GM12878 (cell line): ENCODE results near the gene BBS9. TPM values are rescaled to one million over a fixed set of nuclear protein-coding genes. Genes with fewer than 3 reads are reported as not detected.

Source experiments
- ATAC-seq: fragments of 200-7000 bp; cut with Tn5 transposase; 3 replicates; pipeline ENCODE4 v1.9.1; 2020; ENCODE audit warnings: mild to moderate bottlenecking, moderate library complexity
- BruUV-seq: library from RNA; stranded (reverse); fragments of 400-500 nt; replicated peaks from 2 replicates; lab custom pipeline; 2021; lab: Mats Ljungman, UMichigan
- CTCF ChIA-PET: fragments of 300-600 bp; sonication (Branson Sonifier 250); formaldehyde crosslinking; extraction: SDS; loops from one replicate; lab custom pipeline; 2021; ENCODE audit warnings: inconsistent platforms; lab: Yijun Ruan, JAX
- POLR2A ChIA-PET: fragments of 350-600 bp; formaldehyde crosslinking; extraction: SDS; loops from one replicate; lab custom pipeline; 2021; ENCODE audit warnings: inconsistent platforms; lab: Charles Lee
- RAD21 ChIA-PET: fragments of 300-600 bp; sonication (Branson Sonifier 250); formaldehyde crosslinking; loops from one replicate; lab custom pipeline; 2023; ENCODE audit warnings: antibody characterized with exemption; ENCODE audit not compliant: unreplicated experiment; lab: Charles Lee
- SMC1A ChIA-PET: fragments of 300-600 bp; sonication (Branson Sonifier 250); formaldehyde crosslinking; loops from one replicate; lab custom pipeline; 2023; ENCODE audit not compliant: unreplicated experiment, uncharacterized antibody; lab: Charles Lee
- DNase-seq: peaks from one replicate; pipeline ENCODE4 v3.0.0-alpha.2; 2011; ENCODE audit warnings: low read depth, low spot score
- FAIRE-seq: peaks from 3 replicates; lab custom pipeline; 2011; peaks lifted over from hg19 to GRCh38; lab: Jason Lieb, UNC
- H2AFZ ChIP-seq: 2 replicates; pipeline ENCODE4 v1.6.0; 2011; ENCODE audit warnings: low read depth, low read length, control low read depth; ENCODE audit not compliant: control insufficient read depth
- H3K27ac ChIP-seq: 2 replicates; pipeline ENCODE4 v1.5.1; 2011; ENCODE audit warnings: control low read depth; ENCODE audit not compliant: control insufficient read depth, insufficient read depth
- H3K27me3 ChIP-seq, 2 experiments: replicated peaks in 1 of 2; 2 replicates each; pipeline versions ENCODE4 v1.6.0 to v1.6.1; 2011; ENCODE audit warnings: low read length in 1 of 2; ENCODE audit not compliant: control insufficient read depth in 2 of 2, insufficient read depth in 2 of 2
- H3K36me3 ChIP-seq, 2 experiments: 2 replicates each; pipeline ENCODE4 v1.5.1; 2011; ENCODE audit warnings: low read length in 1 of 2; ENCODE audit not compliant: control insufficient read depth in 2 of 2, insufficient read depth in 2 of 2
- H3K4me1 ChIP-seq: 2 replicates; pipeline ENCODE4 v1.6.1; 2011; ENCODE audit warnings: mild to moderate bottlenecking, low read length, moderate library complexity, mixed read lengths; ENCODE audit not compliant: control insufficient read depth, insufficient read depth
- H3K4me2 ChIP-seq: 2 replicates; pipeline ENCODE4 v1.6.0; 2011; ENCODE audit warnings: control low read depth; ENCODE audit not compliant: control insufficient read depth, insufficient read depth
- H3K4me3 ChIP-seq: fragments of 200-600 bp; sonication (generic); 2 replicates; pipeline ENCODE4 v1.5.1; 2016
- H3K79me2 ChIP-seq: 2 replicates; pipeline ENCODE4 v1.6.0; 2011; ENCODE audit warnings: low read length; ENCODE audit not compliant: control insufficient read depth, insufficient read depth
- H3K9ac ChIP-seq: 2 replicates; pipeline ENCODE4 v1.8.0; 2011; ENCODE audit warnings: low read length, control low read depth, mixed read lengths; ENCODE audit not compliant: control insufficient read depth, insufficient read depth
- H3K9me3 ChIP-seq: replicated peaks from 3 replicates; pipeline ENCODE4 v1.5.1; 2011; ENCODE audit warnings: mild to moderate bottlenecking, low read length; ENCODE audit not compliant: control insufficient read depth, insufficient read depth
- H4K20me1 ChIP-seq: 2 replicates; pipeline ENCODE4 v1.6.0; 2011; ENCODE audit not compliant: control insufficient read depth, insufficient read depth
- FOXK2 ChIP-seq: fragments of 450-650 bp; IDR thresholded peaks from 2 replicates; pipeline ENCODE4 v1.6.1; 2017; ENCODE audit warnings: mild to moderate bottlenecking, moderate library complexity
- HDAC2 ChIP-seq: fragments of 200-600 bp; sonication (generic); IDR thresholded peaks from 2 replicates; pipeline ENCODE4 v1.6.1; 2017
- IKZF2 ChIP-seq, 2 experiments: fragments of 450-650 bp; IDR thresholded peaks; 2 replicates each; pipeline ENCODE4 v1.6.1; 2017; ENCODE audit warnings: mild to moderate bottlenecking in 2 of 2, moderate library complexity in 2 of 2
- MEF2B ChIP-seq: fragments of 450-650 bp; IDR thresholded peaks from 2 replicates; pipeline ENCODE4 v1.6.1; 2018; ENCODE audit warnings: mild to moderate bottlenecking, moderate library complexity; ENCODE audit not compliant: partially characterized antibody, poor library complexity, severe bottlenecking
- NBN ChIP-seq: fragments of 450-650 bp; IDR thresholded peaks from 2 replicates; pipeline ENCODE4 v1.6.1; 2016
- NFXL1 ChIP-seq: fragments of 450-650 bp; IDR thresholded peaks from 2 replicates; pipeline ENCODE4 v1.6.1; 2017; ENCODE audit warnings: antibody characterized with exemption, mild to moderate bottlenecking, borderline replicate concordance
- NRF1 ChIP-seq: conservative IDR thresholded peaks from 2 replicates; pipeline ENCODE4 v1.6.1; 2011; ENCODE audit warnings: mild to moderate bottlenecking, low read depth, low read length, improper control_type of control experiment
- RBBP5 ChIP-seq: fragments of 200-600 bp; sonication (generic); conservative IDR thresholded peaks from 2 replicates; pipeline ENCODE4 v1.6.1; 2016
- SPI1 ChIP-seq: IDR thresholded peaks from 2 replicates; pipeline ENCODE4 v1.6.1; 2011; ENCODE audit warnings: low read depth, mild to moderate bottlenecking, low read length, moderate library complexity, borderline replicate concordance; ENCODE audit not compliant: insufficient read depth
- STAT3 ChIP-seq: IDR thresholded peaks from 2 replicates; pipeline ENCODE4 v1.6.1; 2011; ENCODE audit warnings: low read depth, low read length, improper control_type of control experiment
- ZBED1 ChIP-seq: IDR thresholded peaks from 2 replicates; pipeline ENCODE4 v1.6.1; 2016; ENCODE audit warnings: borderline replicate concordance
- WGBS: methylation state at CpG from one replicate; pipeline ENCODE4 v1.1.6; 2016; ENCODE audit warnings: low lambda C conversion rate; ENCODE audit not compliant: insufficient replicate concordance, insufficient coverage; ENCODE audit errors: missing lambda C conversion rate; 5-methylcytosine and 5-hydroxymethylcytosine counted together
- in situ Hi-C: fragments of 300-500 bp; cut with MboI; formaldehyde crosslinking; loops from 9 replicates; pipeline ENCODE4 v1.14.3; 2018; ENCODE audit warnings: mixed read lengths
- intact Hi-C: fragments of 100-400 bp; cut with micrococcal nuclease; formaldehyde crosslinking; loops from one replicate; pipeline ENCODE4 v1.14.2; 2022; ENCODE audit not compliant: unreplicated experiment
- polyA plus RNA-seq, 11 experiments: library from polyadenylated mRNA; depleted of rRNA in 4 of 11; unstranded in 6 of 11; stranded (reverse) in 5 of 11; fragments of >200 nt; fragmentation: Nextera tagmentation in 4 of 11; fragmentation: Illumina TruSeq in 1 of 11; extraction: Ambion mirVana in 4 of 11; extraction: Trizol in 1 of 11; gene quantifications; 1 replicate in 1 of 11; 2 replicates in 10 of 11; pipeline versions ENCODE4 v1.2.1 to v1.2.3, GENCODE V29; 2011 to 2016; ENCODE audit warnings: inconsistent platforms in 2 of 11, missing spikeins in 2 of 11, low read depth in 1 of 11
- total RNA-seq, 4 experiments: library from RNA; depleted of rRNA in 3 of 4; stranded (reverse); fragments of >200 nt in 3 of 4; fragmentation: Illumina TruSeq in 1 of 4; extraction: Trizol in 1 of 4; gene quantifications; 2 replicates each; pipeline versions ENCODE4 v1.2.1 to v1.2.3, GENCODE V29; 2013 to 2021
- TF ChIP-seq, protein P1 (sequence below): IDR thresholded peaks from 2 replicates; pipeline ENCODE4 v1.6.1; 2012; ENCODE audit warnings: mild to moderate bottlenecking, low read depth, low read length
- TF ChIP-seq, protein P2 (sequence below): IDR thresholded peaks from 2 replicates; pipeline ENCODE4 v1.6.1; 2012; ENCODE audit warnings: low read depth, low read length, improper control_type of control experiment
- TF ChIP-seq, protein P3 (sequence below): fragments of 450-650 bp; IDR thresholded peaks from 2 replicates; pipeline ENCODE4 v1.6.1; 2017; ENCODE audit warnings: antibody characterized with exemption, mild to moderate bottlenecking, moderate library complexity

BBS9 gene
- total and polyA plus RNA-seq, 10 of the 15 experiments (the other 5 are each of a cell fraction or from before 2014, with no cell fraction given): 1.2 to 5.6 (median 2.3) TPM

GRCh38 chr7:33421429-33421828, 292.1 kb downstream of the BBS9 start (continued):
- TF ChIP-seq, protein P1, sequence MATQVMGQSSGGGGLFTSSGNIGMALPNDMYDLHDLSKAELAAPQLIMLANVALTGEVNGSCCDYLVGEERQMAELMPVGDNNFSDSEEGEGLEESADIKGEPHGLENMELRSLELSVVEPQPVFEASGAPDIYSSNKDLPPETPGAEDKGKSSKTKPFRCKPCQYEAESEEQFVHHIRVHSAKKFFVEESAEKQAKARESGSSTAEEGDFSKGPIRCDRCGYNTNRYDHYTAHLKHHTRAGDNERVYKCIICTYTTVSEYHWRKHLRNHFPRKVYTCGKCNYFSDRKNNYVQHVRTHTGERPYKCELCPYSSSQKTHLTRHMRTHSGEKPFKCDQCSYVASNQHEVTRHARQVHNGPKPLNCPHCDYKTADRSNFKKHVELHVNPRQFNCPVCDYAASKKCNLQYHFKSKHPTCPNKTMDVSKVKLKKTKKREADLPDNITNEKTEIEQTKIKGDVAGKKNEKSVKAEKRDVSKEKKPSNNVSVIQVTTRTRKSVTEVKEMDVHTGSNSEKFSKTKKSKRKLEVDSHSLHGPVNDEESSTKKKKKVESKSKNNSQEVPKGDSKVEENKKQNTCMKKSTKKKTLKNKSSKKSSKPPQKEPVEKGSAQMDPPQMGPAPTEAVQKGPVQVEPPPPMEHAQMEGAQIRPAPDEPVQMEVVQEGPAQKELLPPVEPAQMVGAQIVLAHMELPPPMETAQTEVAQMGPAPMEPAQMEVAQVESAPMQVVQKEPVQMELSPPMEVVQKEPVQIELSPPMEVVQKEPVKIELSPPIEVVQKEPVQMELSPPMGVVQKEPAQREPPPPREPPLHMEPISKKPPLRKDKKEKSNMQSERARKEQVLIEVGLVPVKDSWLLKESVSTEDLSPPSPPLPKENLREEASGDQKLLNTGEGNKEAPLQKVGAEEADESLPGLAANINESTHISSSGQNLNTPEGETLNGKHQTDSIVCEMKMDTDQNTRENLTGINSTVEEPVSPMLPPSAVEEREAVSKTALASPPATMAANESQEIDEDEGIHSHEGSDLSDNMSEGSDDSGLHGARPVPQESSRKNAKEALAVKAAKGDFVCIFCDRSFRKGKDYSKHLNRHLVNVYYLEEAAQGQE: no peak
- TF ChIP-seq NBN: no peak
- TF ChIP-seq SPI1: no peak
- no peak for TF ChIP-seq RBBP5
- no peak for TF ChIP-seq FOXK2
- TF ChIP-seq, protein P2, sequence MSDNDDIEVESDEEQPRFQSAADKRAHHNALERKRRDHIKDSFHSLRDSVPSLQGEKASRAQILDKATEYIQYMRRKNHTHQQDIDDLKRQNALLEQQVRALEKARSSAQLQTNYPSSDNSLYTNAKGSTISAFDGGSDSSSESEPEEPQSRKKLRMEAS: no peak
- no peak for TF ChIP-seq ZBED1

GRCh38 chr7:33422141-33422540, 292.8 kb downstream of the BBS9 start:
- in situ Hi-C loops: no loop called here
- TF ChIP-seq NRF1 (no peak), HDAC2 (no peak), NFXL1 (no peak), IKZF2 (IDR thresholded peaks at IDR 0.05) (no peak), STAT3 (no peak), MEF2B (no peak)
- TF ChIP-seq, protein P3, sequence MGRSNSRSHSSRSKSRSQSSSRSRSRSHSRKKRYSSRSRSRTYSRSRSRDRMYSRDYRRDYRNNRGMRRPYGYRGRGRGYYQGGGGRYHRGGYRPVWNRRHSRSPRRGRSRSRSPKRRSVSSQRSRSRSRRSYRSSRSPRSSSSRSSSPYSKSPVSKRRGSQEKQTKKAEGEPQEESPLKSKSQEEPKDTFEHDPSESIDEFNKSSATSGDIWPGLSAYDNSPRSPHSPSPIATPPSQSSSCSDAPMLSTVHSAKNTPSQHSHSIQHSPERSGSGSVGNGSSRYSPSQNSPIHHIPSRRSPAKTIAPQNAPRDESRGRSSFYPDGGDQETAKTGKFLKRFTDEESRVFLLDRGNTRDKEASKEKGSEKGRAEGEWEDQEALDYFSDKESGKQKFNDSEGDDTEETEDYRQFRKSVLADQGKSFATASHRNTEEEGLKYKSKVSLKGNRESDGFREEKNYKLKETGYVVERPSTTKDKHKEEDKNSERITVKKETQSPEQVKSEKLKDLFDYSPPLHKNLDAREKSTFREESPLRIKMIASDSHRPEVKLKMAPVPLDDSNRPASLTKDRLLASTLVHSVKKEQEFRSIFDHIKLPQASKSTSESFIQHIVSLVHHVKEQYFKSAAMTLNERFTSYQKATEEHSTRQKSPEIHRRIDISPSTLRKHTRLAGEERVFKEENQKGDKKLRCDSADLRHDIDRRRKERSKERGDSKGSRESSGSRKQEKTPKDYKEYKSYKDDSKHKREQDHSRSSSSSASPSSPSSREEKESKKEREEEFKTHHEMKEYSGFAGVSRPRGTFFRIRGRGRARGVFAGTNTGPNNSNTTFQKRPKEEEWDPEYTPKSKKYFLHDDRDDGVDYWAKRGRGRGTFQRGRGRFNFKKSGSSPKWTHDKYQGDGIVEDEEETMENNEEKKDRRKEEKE: no peak

More at GRCh38 chr7:33422141-33422540, 292.8 kb downstream of the BBS9 start:
- no peaks in the 10 kb centered on the region for H3K79me2 ChIP-seq
- no peaks in the 10 kb centered on the region for H3K36me3 ChIP-seq
- H3K27ac ChIP-seq: no peak overlapping the region
- H3K4me1 ChIP-seq: peaks cover 5% of the 10 kb centered on the region
- no peaks in the 10 kb centered on the region for H4K20me1 ChIP-seq
- no peaks in the 10 kb centered on the region for H3K9me3 ChIP-seq
- no peak overlapping the region for H2AFZ ChIP-seq
- no peak for ATAC-seq
- no peak overlapping the region for H3K4me2 ChIP-seq
- H3K4me3 ChIP-seq: no peak overlapping the region
- intact Hi-C loops: loop anchor here (5.0 to 10.0 kb wide), 3 partner anchors 177 to 320 kb away; no protein-coding TSS in a partner anchor
- ChIA-PET CTCF (interaction anchor here (0.8 to 4.6 kb wide), 13 partner anchors 9 to 535 kb away, joined by 3 to 25 read pairs (median 4); no protein-coding TSS in a partner anchor), RAD21 (interaction anchor here (1.0 kb wide), 1 partner anchor 88 kb away, joined by 3 read pairs; no protein-coding TSS in a partner anchor), SMC1A (interaction anchor here (0.8 to 2.2 kb wide), 3 partner anchors 8 to 511 kb away, joined by 3 to 6 read pairs (median 5); no protein-coding TSS in a partner anchor), POLR2A (no interaction called here)
- no peaks in the 10 kb centered on the region for H3K27me3 ChIP-seq
- no peak for FAIRE-seq
- DNase-seq: no peak
- no TSS peak for BruUV-seq
- H3K9ac ChIP-seq: no peak overlapping the region
- WGBS: 73% methylated on average over 2 of the region's 2 CpGs
